GM18868 (cell line): ENCODE data around the gene LPP.

Source experiments
- ATAC-seq: cut with Tn5 transposase; IDR thresholded peaks from one replicate; pipeline ENCODE4 v1.9.1; 2021; ENCODE audit warnings: mild to moderate bottlenecking, moderate library complexity; ENCODE audit not compliant: unreplicated experiment

LPP gene

DNA sequence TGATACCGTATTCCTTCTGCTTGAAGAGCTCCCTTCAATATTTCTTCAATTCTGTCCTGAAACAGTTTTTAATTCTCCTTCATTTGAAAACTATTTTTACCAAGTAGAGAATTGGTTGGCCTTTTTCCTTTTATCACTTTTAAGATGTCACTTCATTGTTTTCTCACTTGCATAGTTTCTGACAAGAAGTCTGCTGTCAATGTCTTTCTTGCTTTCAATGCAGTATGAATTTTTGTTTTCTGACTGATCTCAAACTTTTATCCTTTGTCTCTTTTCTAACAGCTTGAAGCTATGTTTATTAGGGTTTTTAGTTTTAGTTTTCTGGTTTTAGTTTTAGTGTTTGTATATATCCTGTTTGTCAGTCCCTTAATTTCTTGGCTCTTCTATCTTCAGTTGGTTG lies 653.0 kb downstream of the LPP start:
- ATAC-seq = no peak

DNA sequence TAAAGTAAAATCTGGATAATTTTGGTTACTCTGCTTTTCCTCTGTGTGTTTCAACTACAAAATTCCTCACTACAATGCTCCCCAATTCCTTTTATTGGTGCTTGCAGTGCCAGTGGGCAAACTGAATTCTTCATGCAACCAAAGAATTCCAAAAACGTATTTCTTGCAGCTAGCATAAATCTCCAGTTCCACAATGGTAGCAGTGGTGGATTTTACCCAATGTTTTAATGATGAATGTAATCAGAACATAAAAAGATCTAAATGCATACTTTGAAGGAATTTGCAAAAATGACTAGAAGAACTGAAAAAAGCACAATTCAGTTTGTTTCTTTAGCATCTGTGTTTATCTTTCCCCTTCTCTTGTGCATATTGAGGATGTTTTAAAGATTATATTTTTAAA lies 658.2 kb downstream of the LPP start:
- no peak for ATAC-seq

DNA sequence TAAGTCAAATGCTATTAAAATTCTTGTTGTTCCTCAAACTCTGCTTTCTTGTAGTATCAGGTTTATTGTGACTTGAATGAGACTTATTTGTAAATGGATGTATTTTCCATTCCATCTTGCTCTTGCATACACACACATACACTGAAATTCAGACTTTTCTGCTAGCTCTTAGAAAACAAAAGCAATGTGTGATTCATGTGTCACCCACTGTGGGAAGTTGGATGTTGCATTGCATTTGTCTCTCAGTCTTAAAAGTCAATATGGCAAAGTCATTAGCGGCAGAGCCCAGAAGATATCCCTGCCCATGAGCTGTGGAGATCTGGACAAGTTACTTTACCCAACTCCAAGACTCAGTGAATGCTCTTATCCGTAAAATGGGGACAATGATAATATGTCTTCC lies 660.6 kb downstream of the LPP start:
- no peak for ATAC-seq

DNA sequence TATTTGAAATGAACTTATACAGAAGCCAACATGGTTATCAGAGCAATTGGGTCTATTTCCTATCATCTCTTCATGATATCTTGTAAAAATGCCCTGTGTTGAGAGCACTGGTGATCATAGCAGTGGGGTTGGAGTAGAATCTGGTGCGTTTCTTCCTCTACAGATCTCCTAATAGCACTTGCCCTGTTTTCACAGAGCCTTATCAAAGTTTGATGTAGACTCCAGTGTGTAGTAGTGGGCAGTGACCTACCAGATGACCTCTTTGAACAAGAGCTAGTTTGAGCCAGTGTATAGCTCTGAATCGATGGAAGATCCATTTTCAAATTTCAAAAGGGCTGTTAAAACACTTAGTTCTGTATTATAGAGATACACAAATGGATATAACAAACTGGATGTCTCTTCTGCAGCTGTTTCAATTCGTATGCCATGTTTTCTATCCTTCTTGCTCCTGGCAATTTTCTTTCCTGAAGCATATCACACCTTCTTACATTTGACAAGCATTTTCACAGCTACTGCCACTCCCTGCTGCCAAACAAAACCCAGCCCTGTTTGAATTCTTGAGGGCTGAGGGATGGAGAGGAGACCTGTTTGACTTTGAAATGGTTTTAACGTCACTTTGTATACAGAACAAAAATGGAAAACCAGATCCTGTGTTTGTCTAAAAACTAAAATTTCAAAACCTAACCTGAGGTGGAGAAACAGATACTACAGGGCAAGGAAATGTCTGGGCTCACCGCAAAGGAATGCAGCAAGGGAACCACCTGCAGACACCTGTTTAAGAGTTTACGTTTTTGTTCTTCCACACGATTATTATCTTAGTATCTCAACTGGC lies 663.4 kb downstream of the LPP start:
- no peak for ATAC-seq

DNA sequence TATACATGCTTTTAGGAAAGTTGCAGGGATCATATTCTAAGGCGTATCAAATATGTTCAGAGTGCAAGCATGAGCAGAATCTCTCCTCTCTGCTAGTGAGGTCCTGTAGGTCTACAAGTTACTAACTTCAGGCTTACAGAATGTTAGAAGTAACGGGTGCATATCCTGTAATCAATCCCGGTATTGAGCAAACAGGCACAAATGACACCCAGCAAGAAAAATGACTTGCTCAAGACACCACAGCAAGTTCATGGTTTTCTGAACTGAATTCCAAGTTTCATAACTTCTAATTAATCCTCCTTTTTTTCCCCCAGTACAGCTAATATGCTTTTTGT lies 663.9 kb downstream of the LPP start:
- ATAC-seq = no peak

DNA sequence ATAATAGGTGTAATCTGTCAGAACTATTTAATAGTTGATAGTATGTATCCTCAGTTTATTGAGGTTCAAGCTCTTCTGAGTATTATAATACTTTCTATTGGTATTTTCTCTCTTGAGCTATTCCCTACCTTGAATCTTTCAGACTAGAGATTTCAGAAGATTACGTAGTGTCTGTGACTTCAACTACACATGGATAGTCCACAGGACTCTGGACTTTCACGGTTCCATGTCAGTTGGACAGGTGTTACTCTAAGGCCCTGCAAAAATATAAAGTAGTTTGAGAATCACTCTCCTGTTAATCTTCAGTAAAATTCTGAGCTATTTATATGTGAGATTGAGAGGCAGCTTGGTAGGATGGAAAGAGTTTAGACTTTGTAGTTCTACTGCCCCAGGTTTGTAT lies 664.3 kb downstream of the LPP start:
- no peak for ATAC-seq

DNA sequence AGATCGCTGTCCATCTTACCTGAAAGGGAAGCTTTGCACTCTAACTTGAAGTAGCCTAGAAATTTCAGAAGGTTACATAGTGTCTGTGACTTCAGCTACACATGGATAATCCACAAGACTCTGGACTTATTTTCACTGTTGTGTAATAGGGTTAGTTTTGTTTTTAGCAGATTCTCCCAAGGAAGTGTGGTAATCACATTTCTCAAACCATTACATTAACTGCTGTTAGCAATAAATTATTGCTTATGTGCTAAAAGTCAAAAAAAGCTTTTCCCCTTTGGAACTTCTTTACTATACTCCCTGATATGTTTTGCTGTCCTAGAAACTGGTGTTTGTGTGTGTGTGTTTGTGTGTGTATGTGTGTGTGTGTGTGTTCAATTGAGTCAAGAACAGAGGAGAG lies 666.0 kb downstream of the LPP start:
- ATAC-seq = no peak

DNA sequence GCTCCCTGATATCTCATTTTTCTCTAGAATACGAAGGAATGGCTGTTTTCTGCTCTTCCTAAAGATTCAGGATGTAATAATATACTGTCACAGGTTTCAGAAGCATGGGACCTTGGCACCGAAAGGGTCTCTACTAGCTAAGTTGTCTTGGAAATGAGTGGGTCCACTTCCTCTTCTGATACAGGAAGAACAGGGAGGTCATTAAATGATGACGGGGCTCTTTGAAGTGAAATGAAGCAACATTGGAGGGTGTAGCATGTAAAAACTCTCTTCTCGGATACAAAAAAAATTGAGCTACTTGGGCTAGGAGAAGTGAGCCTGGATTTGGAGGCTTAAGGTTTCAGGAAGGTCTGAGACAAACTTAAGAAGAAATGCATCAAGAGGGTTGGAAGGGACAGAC lies 668.0 kb downstream of the LPP start:
- ATAC-seq = no peak

DNA sequence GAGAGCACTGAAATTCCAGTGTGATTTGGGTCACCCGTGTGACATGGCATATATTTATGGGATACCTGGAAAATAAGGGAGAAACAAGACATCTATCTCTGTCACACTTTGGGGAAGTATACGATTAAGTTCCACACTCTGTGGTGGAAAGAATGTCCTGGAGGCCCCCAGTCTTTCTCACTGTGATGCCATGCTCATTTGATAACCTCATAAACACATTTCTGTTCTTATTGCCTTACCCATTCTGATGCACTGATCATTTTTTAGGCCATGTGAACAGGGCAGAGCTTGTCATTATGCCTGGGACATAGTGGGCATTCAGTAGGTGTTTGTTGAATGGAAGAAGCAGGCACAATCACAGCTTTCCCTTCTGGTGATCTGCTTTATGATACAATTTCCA lies 668.5 kb downstream of the LPP start:
- no peak for ATAC-seq

DNA sequence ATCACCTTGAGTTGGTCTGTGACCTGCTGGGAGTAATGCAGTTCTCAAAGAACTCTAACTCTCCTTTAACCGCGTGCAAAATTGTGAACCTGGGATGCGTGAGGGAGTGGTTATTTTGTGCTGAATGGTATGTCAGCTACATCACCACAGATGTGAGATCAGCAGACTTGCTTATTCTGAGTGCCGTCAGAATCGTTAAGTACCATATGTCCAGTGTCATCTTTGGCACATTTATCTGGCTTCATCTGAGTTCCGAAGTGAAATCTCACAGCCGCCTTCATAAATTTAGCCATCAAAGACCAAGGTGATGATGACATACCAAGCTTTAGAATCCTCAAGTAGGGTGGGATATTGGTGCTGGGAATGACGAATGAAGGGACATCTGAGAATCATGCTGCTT lies 670.6 kb downstream of the LPP start:
- no peak for ATAC-seq

DNA sequence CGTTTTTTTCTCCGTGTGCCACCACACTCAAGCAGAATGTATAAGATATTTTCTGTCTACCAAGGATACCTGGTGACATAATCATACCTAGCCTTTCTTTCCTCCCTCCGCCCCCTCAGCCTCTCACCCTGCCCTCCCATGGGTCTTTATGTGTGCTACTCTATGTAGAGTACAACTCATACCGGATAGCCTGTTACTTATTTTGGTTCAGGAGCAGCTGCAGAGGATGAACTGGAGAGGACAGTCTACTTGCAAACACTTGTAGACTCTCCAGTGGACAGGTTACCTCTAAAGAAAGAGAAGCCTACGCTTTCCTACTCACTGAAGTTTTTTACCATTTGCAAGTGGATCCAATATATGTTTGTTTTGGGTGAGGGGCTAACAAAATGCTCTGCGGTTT lies 671.9 kb downstream of the LPP start:
- no peak for ATAC-seq

DNA sequence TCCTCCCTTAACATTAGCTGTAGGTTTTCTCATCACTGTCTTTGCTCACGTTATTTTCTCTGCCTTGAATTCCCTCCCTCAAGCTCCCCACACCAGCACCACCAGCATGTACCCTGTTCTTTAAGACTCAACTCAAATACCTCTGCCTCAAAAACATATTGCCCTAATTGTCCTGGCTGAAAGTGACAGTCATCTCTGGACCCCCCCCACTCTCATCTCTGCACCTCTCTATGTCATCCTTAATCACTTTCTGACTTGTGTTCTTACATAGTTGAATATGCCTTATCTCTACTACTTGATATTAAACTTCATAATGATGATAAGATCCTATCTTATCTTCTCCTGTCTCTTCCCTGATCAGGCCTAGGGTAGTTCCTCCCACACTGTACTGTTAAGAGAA lies 672.6 kb downstream of the LPP start:
- no peak for ATAC-seq

DNA sequence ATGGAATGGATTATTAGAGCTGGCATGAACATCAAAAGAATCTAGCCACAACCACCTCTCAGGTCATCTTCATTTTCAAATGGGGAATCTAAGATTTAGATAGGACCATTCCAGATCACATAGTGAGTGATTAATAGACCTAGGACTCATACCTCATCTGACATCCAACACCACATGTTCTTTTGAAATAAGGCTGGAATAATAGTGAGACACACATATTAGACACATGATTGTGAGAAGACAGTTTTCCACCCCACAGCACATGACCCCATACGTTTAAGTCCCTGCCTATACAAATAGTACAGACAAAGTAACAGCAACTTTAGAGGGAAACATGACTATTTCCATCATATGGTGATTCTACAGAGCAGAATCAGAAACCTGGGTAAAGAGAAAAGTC lies 673.1 kb downstream of the LPP start:
- no peak for ATAC-seq

DNA sequence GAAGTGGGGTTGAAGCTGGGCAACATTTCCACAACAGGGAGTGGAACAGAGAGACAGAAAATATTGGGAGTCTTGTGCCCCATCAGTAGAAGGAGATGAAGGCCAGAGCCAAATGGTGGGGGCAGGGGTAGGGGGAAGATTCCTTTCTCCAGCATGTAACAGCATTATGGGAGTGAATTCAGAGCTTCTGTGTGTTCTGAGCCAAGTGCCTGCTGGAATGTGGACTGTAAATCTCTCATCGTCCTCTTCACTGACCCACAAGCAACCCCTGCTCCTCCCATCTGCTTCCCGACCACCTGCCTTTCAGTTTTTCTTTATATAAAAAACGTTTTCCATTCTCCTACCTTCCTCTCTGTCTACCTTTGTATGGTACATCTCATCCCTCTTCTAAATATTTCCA lies 673.6 kb downstream of the LPP start:
- ATAC-seq = no peak

DNA sequence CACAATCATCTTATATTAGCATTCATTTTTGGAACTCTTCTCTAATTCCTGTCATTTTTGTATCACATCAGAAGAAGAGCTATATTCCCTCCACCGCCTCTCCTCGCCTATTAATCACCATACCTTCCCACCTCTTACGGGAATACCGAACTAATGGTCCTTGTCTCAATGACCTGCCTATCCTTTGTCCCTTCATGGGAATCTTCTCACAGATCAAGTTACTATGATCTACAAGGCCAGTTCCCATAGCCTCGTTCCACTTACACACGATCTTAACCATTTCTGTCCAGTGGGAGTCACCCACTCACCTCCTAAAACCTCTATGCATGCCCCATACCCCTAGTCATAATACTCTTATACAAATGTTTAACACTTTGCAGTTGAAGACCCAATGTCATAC lies 675.2 kb downstream of the LPP start:
- no peak for ATAC-seq

DNA sequence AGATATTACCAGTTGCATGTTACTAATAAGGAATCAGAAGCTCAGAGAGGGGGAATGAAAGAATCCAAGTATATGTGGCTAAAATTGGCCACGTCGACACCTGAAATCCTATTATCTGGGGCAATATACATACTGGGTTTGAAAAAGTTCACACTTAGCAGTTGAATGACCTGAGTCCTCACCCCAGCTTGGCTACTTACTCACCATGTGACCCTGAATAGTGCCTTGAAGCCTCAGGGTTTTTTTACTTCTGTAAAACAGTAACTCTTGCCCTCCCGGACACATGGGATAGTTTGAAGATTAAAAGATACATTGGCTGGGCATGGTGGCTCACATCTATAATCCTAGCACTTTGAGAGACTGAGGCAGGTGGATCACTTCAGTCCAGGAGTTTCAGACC lies 675.6 kb downstream of the LPP start:
- no peak for ATAC-seq

DNA sequence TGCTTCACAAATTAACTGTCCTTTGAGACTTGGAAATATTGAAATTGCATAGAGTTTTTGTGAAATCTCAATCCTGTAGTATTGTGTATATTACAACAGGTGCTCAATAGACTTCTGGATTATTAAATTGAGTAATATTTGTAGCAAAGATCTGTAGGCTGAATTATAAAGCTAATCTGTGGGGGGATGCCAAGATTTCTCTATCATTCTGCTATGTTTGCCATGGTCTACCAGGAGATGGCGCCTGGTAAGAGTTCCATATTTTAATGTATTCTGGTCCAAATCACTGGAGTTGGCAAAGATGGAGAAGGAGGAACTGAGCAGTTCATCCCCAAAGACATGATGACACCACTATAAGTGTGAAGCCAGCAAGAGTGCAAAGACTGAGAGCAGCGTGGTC lies 676.9 kb downstream of the LPP start:
- no peak for ATAC-seq

DNA sequence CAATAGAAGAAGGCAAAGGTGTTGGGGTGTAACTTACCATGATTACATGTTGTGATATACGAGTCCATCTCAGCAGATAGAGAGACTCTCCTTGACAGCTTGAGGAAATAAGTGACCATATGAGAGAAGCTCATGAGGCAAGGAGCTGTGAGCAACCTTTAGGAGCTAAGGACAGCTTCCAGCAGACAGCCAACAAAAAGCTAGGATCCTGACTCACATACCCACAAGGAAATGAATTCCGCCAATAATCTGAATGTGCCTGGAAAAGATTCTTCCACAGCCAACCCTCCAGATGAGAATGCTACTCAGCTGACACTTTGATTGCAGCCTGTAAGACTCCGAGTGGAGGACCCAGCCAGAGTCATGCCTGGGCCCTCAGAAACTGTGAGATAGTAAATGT lies 678.2 kb downstream of the LPP start:
- no peak for ATAC-seq

DNA sequence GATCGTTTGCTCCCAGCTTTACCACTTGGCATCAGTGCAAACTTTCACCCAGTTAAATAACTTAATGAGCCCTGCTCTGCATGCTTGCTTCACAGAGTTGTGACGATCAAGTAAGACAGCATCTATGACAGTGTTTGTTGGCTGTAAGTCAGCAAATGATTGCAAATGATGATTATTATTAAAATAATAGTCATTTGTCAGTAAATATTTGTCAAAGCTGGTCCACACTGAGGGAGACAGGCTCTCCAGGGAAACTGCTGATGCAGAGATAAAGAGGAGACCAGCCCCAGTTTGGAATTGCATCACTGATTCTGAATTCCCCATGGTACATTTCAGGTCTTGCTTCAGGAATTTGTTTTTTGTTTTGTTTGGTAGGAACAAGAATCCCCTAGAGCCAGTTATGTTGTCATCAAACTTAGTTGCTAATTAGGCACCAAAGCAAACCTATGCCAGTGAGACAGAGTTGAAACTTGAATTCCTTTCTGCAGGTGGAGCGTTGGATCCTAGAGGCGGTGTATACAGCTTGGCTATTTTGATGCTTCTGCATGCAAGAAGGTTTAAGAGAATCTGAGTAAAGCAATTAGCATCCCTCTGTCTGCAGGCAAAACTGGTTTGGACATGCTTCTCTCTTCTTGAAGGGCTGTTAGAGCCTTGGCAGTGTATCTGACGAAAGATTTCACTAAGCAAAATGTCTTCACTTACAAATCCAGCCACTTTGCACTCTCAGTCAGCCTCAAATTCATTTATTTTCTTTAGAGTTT lies 679.2 kb downstream of the LPP start:
- ATAC-seq = no peak

DNA sequence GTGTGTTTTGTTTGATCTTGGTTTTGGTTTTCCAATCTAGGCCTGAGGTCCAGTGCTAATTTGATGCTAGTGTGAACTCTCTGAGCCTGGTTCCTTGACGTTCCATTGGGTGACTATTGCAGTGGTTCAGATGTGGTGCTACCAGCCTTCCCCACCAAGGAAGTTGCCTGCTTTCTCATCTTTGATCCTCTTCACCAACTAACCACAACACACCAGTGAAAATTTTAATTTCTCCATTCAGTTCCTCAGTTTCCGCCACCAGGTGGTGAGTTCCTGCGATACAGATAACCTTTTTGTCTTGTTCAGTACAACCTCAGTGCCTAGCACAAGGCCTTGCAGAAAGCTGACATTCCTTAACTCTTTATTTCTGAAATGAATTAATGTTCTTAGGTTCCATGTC lies 680.4 kb downstream of the LPP start:
- no peak for ATAC-seq

DNA sequence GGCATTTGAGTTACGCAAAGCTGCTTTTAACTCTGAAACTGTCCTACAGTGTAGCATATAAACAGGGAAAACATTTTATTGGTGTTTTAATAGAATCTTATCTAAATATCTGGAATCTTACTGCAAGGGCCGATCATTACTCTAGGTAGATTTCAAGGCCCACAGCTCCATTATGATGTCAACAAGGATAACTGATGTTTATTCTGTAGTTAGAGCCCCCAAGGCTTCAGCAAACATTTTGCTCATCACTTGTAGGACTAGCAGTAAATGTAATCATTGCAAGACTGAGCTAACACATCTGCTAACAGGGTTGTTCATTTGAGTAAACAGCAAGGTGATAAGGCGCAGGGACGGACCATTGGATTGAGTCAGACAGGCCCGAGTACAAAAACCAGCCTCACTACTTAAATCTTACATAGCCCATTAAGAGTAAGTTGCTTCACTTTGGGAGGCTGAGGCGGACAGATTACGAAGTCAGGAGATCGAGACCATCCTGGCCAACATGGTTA lies 685.3 kb downstream of the LPP start:
- ATAC-seq = no peak

DNA sequence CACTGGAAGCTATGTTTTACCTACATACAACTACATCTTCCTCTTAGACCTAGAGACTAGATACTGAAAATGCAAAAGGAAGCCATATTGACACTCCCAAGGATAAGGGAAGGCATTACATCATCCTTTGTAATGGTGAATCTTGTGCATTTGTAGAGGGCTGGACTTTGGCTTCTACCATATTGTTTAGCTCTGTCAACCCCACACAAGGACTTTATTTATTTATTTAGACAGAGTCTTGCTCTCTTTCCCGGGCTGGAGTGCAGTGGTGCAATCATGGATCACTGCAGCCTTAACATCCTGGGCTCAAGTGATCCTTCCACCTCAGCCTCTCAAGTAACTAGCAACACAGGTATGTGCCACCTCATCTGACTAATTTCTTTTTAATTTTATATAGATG lies 686.3 kb downstream of the LPP start:
- no peak for ATAC-seq

DNA sequence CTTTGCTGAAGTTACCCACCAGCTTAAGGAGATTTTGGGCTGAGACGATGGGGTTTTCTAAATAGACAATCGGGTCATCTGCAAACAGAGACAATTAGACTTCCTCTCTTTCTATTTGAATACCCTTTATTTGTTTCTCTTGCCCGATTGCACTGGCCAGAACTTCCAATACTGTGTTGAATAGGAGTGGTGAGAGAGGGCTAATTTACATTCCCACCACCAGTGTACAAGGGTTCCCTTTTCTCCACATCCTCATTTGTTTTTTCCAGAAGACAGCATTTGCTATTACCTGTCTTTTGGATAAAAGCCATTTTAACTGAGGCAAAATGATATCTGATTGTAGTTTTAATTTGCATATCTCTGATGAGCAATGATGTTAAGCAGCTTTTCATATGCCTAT lies 687.9 kb downstream of the LPP start:
- ATAC-seq = no peak
